DOHH2 (cell line): ENCODE results near the gene CMSS1.

Experiments used
- H3F3A ChIP-seq: fragments of 200-600 bp; sonication (generic), shearing (Covaris generic); 2 replicates; pipeline ENCODE4 v1.6.0; 2016; ENCODE audit warnings: antibody characterized with exemption, mild to moderate bottlenecking; ENCODE audit not compliant: control insufficient read depth, insufficient read depth
- H3K27ac ChIP-seq: fragments of 200-600 bp; sonication (generic); 2 replicates; pipeline ENCODE4 v1.5.1; 2014; ENCODE audit warnings: low read depth, mild to moderate bottlenecking, low read length, moderate library complexity
- H3K27me3 ChIP-seq: fragments of 200-600 bp; sonication (generic); 2 replicates; pipeline ENCODE4 v1.6.1; 2014; ENCODE audit warnings: mild to moderate bottlenecking, low read length, mixed read lengths; ENCODE audit not compliant: control insufficient read depth
- H3K36me3 ChIP-seq: fragments of 200-600 bp; sonication (generic); 2 replicates; pipeline ENCODE4 v1.6.1; 2014; ENCODE audit warnings: mild to moderate bottlenecking, low read length, moderate library complexity, mixed read lengths; ENCODE audit not compliant: control insufficient read depth
- H3K4me1 ChIP-seq: fragments of 200-600 bp; sonication (generic); 2 replicates; pipeline ENCODE4 v1.6.1; 2014; ENCODE audit warnings: mild to moderate bottlenecking, low read length, mixed read lengths; ENCODE audit not compliant: control insufficient read depth
- H3K4me2 ChIP-seq: fragments of 200-600 bp; sonication (generic); 2 replicates; pipeline ENCODE4 v1.6.0; 2014; ENCODE audit warnings: mild to moderate bottlenecking, low read length, moderate library complexity
- H3K4me3 ChIP-seq: fragments of 200-600 bp; sonication (generic); 2 replicates; pipeline ENCODE4 v1.5.1; 2014; ENCODE audit warnings: mild to moderate bottlenecking, low read length, mixed read lengths
- H3K79me2 ChIP-seq: fragments of 200-600 bp; sonication (generic); 2 replicates; pipeline ENCODE4 v1.6.1; 2014; ENCODE audit warnings: mild to moderate bottlenecking, low read length, mixed read lengths; ENCODE audit not compliant: control insufficient read depth
- H3K9me2 ChIP-seq: fragments of 200-600 bp; sonication (generic); replicated peaks from 2 replicates; pipeline ENCODE4 v1.6.1; 2014; ENCODE audit warnings: mild to moderate bottlenecking, low read length, mixed read lengths; ENCODE audit not compliant: control insufficient read depth
- H3K9me3 ChIP-seq: fragments of 200-600 bp; sonication (generic); 2 replicates; pipeline ENCODE4 v1.6.1; 2014; ENCODE audit warnings: antibody characterized with exemption, low read length, mixed read lengths; ENCODE audit not compliant: control insufficient read depth, insufficient read depth
- H4K20me1 ChIP-seq: fragments of 200-600 bp; sonication (generic); 2 replicates; pipeline ENCODE4 v1.6.0; 2014; ENCODE audit warnings: low read depth, mild to moderate bottlenecking, antibody characterized with exemption, low read length, moderate library complexity; ENCODE audit not compliant: control insufficient read depth, insufficient read depth
- CTCF ChIP-seq: fragments of 200-600 bp; sonication (generic); IDR thresholded peaks from one replicate; pipeline ENCODE4 v1.5.1; 2014; ENCODE audit warnings: antibody characterized with exemption, mild to moderate bottlenecking, low read depth, low read length; ENCODE audit not compliant: poor library complexity, severe bottlenecking
- EZH2phosphoT487 ChIP-seq: fragments of 200-600 bp; sonication (generic); IDR thresholded peaks from 2 replicates; pipeline ENCODE4 v1.6.1; 2017; ENCODE audit warnings: borderline replicate concordance, mild to moderate bottlenecking, antibody characterized with exemption, low read length, moderate library complexity, mixed read lengths

Gene CMSS1

GRCh38 chr3:100062665-100063064, 245.0 kb downstream of the CMSS1 start:
- no peaks in the 10 kb centered on the region for H3K9me3 ChIP-seq
- H4K20me1 ChIP-seq: no peaks in the 10 kb centered on the region
- TF ChIP-seq EZH2phosphoT487 (no peak), CTCF (no peak)
- no peak overlapping the region for H3K4me2 ChIP-seq
- H3F3A ChIP-seq: no peaks in the 10 kb centered on the region
- no peak overlapping the region for H3K4me3 ChIP-seq
- H3K36me3 ChIP-seq: no peaks in the 10 kb centered on the region
- H3K9me2 ChIP-seq: no peaks in the 10 kb centered on the region
- H3K79me2 ChIP-seq: no peaks in the 10 kb centered on the region
- no peaks in the 10 kb centered on the region for H3K4me1 ChIP-seq
- H3K27me3 ChIP-seq: no peaks in the 10 kb centered on the region
- H3K27ac ChIP-seq: no peak overlapping the region

- H3K9me2 ChIP-seq: no peaks in the 10 kb centered on the region
- H3K4me3 ChIP-seq: no peak overlapping the region
- no peaks in the 10 kb centered on the region for H3K27me3 ChIP-seq
- TF ChIP-seq EZH2phosphoT487 (no peak), CTCF (no peak)
- no peak overlapping the region for H3K27ac ChIP-seq
- H4K20me1 ChIP-seq: no peaks in the 10 kb centered on the region
- H3F3A ChIP-seq: no peaks in the 10 kb centered on the region
- H3K4me1 ChIP-seq: peaks cover 5% of the 10 kb centered on the region
- H3K36me3 ChIP-seq: no peaks in the 10 kb centered on the region
- no peaks in the 10 kb centered on the region for H3K9me3 ChIP-seq
- no peak overlapping the region for H3K4me2 ChIP-seq
- H3K79me2 ChIP-seq: no peaks in the 10 kb centered on the region
Measured at GRCh38 chr3:100063929-100064461, 246.3 kb downstream of the CMSS1 start.

- Histone ChIP-seq H3K4me1 (peaks cover 10% of the 10 kb centered on the region), H3K27ac (no peak overlapping the region), H3K79me2 (no peaks in the 10 kb centered on the region), H3K9me3 (no peaks in the 10 kb centered on the region), H3K9me2 (no peaks in the 10 kb centered on the region), H3F3A (no peaks in the 10 kb centered on the region), H4K20me1 (no peaks in the 10 kb centered on the region), H3K4me3 (no peak overlapping the region), H3K36me3 (no peaks in the 10 kb centered on the region), H3K4me2 (no peak overlapping the region), H3K27me3 (no peaks in the 10 kb centered on the region)
- TF ChIP-seq CTCF: no peak
- no peak for TF ChIP-seq EZH2phosphoT487
Measured at GRCh38 chr3:100067589-100067988, 249.9 kb downstream of the CMSS1 start.
